LNCaP clone FGC (cell line): ENCODE measurements around the gene HSD11B1.

Experiments
- DNase-seq: peaks from one replicate; pipeline ENCODE4 v3.0.0-alpha.2; 2011; ENCODE audit warnings: low read depth
- H3K4me3 ChIP-seq: 2 replicates; pipeline ENCODE4 v1.5.1; 2011; ENCODE audit warnings: mild to moderate bottlenecking, low read depth, low read length, control low read depth
- CTCF ChIP-seq: IDR thresholded peaks from 2 replicates; pipeline ENCODE4 v1.5.1; 2012; ENCODE audit warnings: mild to moderate bottlenecking; ENCODE audit not compliant: control insufficient read depth, insufficient read depth; ENCODE audit errors: extremely low read depth

The HSD11B1 gene

GRCh38 chr1:209702832-209703231 is 1.8 kb upstream of the HSD11B1 start:
- no peak overlapping the region for H3K4me3 ChIP-seq
- no peak for TF ChIP-seq CTCF
- DNase-seq: no peak

- no peak for DNase-seq
- TF ChIP-seq CTCF: no peak
- no peak overlapping the region for H3K4me3 ChIP-seq
Measured at GRCh38 chr1:209703834-209704504, 677 bp upstream of the HSD11B1 start.

- TF ChIP-seq CTCF: no peak
- DNase-seq: no peak
- H3K4me3 ChIP-seq: no peak overlapping the region
Measured at GRCh38 chr1:209705033-209705598, 470 bp downstream of the HSD11B1 start.

- no peak for TF ChIP-seq CTCF
- DNase-seq: no peak
- no peak overlapping the region for H3K4me3 ChIP-seq
Measured at GRCh38 chr1:209706622-209707021, 2.0 kb downstream of the HSD11B1 start.

- no peak for TF ChIP-seq CTCF
- no peak for DNase-seq
- no peak overlapping the region for H3K4me3 ChIP-seq
Measured at GRCh38 chr1:209707308-209707707, 2.7 kb downstream of the HSD11B1 start.

GRCh38 chr1:209708297-209708696 is 3.7 kb downstream of the HSD11B1 start:
- no peak for DNase-seq
- no peak for TF ChIP-seq CTCF
- no peak overlapping the region for H3K4me3 ChIP-seq

- no peak for TF ChIP-seq CTCF
- DNase-seq: no peak
- no peak overlapping the region for H3K4me3 ChIP-seq
Measured at GRCh38 chr1:209710093-209710492, 5.4 kb downstream of the HSD11B1 start.
